ENCODE results near the gene NEURL1.

- TF ChIP-seq CTCF (conservative IDR thresholded peaks at IDR 0.05; ENCODE audit: low read length) (no peak), EZH2phosphoT487 (IDR thresholded peaks at IDR 0.05; ENCODE audit: borderline replicate concordance) (no peak)
These were observed 1.7 kb upstream of the NEURL1 start for GRCh38 chr10:103491729-103492364.
